Peyer's patch (tissue), 4 donors: Measurements from ENCODE around the gene COBL. TPM values are rescaled to one million over a fixed set of nuclear protein-coding genes. Genes with fewer than 3 reads are reported as not detected.

Experiments
- DNase-seq, 3 donors: peaks; one replicate each; pipeline ENCODE4 v3.0.0-alpha.2; 2017 to 2019
- H3K27ac ChIP-seq, 4 donors: fragments of 200-600 bp; sonication (generic); one replicate each; pipeline ENCODE4 v1.5.1; 2016 to 2019
- H3K27me3 ChIP-seq, 2 donors: fragments of 200-600 bp; sonication (generic); one replicate each; pipeline ENCODE4 v1.5.1; 2019
- H3K36me3 ChIP-seq, 3 donors: fragments of 200-600 bp; sonication (generic); one replicate each; pipeline ENCODE4 v1.5.1; 2016 to 2019
- H3K4me1 ChIP-seq, 4 donors: fragments of 200-600 bp; sonication (generic); one replicate each; pipeline ENCODE4 v1.5.1; 2016 to 2019
- H3K4me3 ChIP-seq, 4 donors: fragments of 200-600 bp; sonication (generic); 1 replicate in 3 of 4; 2 replicates in 1 of 4; pipeline ENCODE4 v1.5.1; 2016 to 2019; ENCODE audit warnings: mild to moderate bottlenecking in 1 of 4
- H3K9me3 ChIP-seq, 4 donors: fragments of 200-600 bp; sonication (generic); one replicate each; pipeline ENCODE4 v1.5.1; 2016 to 2019; ENCODE audit warnings: mild to moderate bottlenecking in 1 of 4
- POLR2A ChIP-seq, 2 donors: fragments of 450-650 bp; IDR thresholded peaks; one replicate each; pipeline ENCODE4 v1.5.1; 2017; ENCODE audit warnings: antibody characterized with exemption in 2 of 2, mild to moderate bottlenecking in 2 of 2, moderate library complexity in 2 of 2
- total RNA-seq, 4 donors: library from RNA; depleted of rRNA; stranded (reverse); fragments of >200 nt; gene quantifications; one replicate each; pipeline ENCODE4 v1.1.0, GENCODE V29; 2016
- TF ChIP-seq, protein P1 (sequence below), 6 experiments: fragments of 450-650 bp in 4 of 6; fragments of 200-600 bp in 2 of 6; sonication (generic) in 1 of 6; IDR thresholded peaks; one replicate each; pipeline ENCODE4 v1.5.1; 2017 to 2019; ENCODE audit warnings: antibody characterized with exemption in 6 of 6, mild to moderate bottlenecking in 3 of 6, moderate library complexity in 1 of 6

COBL gene
- total RNA-seq, 4 donors from 2014 or later = 25.6 to 129 (median 116) TPM

DNA sequence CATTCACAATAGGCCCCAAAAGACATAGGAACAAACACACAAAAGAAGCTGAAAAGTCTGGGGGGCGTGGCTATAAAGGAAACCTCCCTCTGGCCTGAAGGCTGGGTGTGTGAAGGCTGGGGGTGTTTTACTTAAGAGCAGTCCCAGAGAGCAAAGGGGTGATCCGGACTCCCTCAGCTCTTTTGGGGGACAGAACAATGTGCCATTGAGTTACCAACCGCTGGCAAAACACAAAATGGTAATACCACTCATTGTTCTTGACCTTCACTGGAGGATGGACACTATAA lies 189.0 kb downstream of the COBL start:
- no peak for TF ChIP-seq POLR2A (IDR thresholded peaks at IDR 0.05)
- TF ChIP-seq, protein P1, sequence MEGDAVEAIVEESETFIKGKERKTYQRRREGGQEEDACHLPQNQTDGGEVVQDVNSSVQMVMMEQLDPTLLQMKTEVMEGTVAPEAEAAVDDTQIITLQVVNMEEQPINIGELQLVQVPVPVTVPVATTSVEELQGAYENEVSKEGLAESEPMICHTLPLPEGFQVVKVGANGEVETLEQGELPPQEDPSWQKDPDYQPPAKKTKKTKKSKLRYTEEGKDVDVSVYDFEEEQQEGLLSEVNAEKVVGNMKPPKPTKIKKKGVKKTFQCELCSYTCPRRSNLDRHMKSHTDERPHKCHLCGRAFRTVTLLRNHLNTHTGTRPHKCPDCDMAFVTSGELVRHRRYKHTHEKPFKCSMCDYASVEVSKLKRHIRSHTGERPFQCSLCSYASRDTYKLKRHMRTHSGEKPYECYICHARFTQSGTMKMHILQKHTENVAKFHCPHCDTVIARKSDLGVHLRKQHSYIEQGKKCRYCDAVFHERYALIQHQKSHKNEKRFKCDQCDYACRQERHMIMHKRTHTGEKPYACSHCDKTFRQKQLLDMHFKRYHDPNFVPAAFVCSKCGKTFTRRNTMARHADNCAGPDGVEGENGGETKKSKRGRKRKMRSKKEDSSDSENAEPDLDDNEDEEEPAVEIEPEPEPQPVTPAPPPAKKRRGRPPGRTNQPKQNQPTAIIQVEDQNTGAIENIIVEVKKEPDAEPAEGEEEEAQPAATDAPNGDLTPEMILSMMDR (IDR thresholded peaks at IDR 0.05) = no peak
- no peak for DNase-seq
- H3K4me3 ChIP-seq = no peak overlapping the region
- H3K36me3 ChIP-seq = peaks cover 0 to 2% (median 0%) of the 10 kb centered on the region in 3 donors
- H3K27me3 ChIP-seq = no peaks in the 10 kb centered on the region
- H3K9me3 ChIP-seq = no peaks in the 10 kb centered on the region
- H3K4me1 ChIP-seq = no peaks in the 10 kb centered on the region
- no peak overlapping the region for H3K27ac ChIP-seq

DNA sequence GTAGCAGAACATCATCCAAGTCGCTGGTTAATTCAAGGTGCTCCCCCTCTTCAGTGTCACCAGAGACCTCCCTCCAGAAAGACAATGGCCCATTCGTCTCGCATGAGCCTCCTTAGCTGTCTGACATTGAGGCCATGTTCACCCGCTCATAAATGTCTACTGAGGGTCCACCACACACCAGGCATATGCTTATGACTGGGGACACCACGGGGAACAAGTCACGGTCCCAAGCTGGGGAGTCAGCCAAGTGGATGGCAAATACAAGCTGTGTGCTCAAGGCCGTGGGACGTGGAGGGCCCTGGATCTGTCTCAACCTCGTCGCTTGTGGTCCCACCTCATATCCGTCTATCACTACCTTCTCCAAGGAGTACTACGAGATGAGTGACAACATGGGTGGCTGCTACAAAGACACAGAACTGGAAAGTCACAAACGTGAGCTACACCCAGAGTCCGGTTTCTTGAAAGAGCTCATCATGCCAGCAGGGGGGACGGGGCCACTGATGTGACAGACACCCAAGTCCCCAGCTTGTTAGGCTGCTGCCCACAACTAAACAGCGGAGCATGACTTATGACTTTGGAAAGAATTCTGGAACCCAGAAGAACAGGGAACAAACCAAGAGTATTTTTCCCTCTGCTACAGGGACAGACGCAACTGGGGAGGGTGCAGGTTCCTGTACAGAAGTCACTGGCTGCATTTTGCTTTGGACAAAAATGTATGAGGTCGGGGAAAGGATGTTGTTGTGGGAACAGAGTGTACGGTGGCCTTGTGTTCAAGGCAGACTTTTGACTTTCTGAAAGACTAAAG lies 189.6 kb downstream of the COBL start:
- H3K4me3 ChIP-seq = no peak overlapping the region
- no peak overlapping the region for H3K27ac ChIP-seq
- H3K36me3 ChIP-seq = no peaks in the 10 kb centered on the region
- H3K4me1 ChIP-seq = no peaks in the 10 kb centered on the region
- TF ChIP-seq, protein P1 (IDR thresholded peaks at IDR 0.05) = no peak
- TF ChIP-seq POLR2A (IDR thresholded peaks at IDR 0.05) = no peak
- H3K27me3 ChIP-seq = no peaks in the 10 kb centered on the region
- DNase-seq = no peak
- no peaks in the 10 kb centered on the region for H3K9me3 ChIP-seq

DNA sequence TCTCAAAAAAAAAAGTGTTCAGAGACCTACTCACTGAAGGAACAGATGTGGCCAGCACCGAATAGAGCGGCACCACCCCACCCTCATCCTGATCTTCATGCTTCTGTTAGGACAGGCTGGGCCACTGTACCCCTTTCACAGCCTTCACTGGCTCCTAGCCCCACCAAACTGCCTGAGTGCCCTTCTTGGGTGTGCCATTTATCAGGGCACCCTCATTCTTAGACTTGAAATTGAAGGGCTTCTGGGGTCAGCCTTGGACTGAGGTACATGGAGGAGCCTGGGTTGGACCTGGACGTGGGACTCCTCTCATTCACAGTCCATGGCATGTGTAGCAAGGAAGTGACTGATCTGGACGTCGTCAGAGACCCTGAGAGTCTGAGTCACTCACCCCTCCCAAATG lies 190.3 kb downstream of the COBL start:
- Histone ChIP-seq H3K9me3 (no peaks in the 10 kb centered on the region), H3K4me1 (no peaks in the 10 kb centered on the region), H3K27me3 (no peaks in the 10 kb centered on the region), H3K27ac (no peak overlapping the region), H3K36me3 (no peaks in the 10 kb centered on the region), H3K4me3 (no peak overlapping the region)
- DNase-seq = no peak
- TF ChIP-seq POLR2A (IDR thresholded peaks at IDR 0.05) = no peak
- TF ChIP-seq, protein P1 (IDR thresholded peaks at IDR 0.05) = no peak

DNA sequence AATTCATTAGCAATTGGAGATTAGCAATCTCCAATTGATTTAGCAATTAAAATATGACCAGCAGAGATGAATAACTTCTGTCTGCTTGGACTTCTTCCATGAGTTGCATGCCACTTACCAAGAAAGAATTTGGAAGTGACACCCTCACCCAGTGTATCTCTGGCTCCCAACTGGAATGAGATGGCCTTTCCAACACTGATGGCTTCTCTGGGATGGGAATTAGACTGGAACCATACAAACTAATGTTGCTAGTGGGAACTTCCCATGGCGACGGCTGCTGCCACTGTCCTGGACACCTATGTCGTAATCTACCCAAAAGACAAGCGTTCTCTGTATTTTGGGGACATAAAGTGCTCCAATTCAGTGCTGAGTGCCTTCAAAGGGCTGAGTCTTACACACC lies 192.3 kb downstream of the COBL start:
- Histone ChIP-seq H3K27me3 (no peaks in the 10 kb centered on the region), H3K9me3 (no peaks in the 10 kb centered on the region), H3K4me1 (no peaks in the 10 kb centered on the region), H3K27ac (no peak overlapping the region), H3K36me3 (no peaks in the 10 kb centered on the region), H3K4me3 (no peak overlapping the region)
- TF ChIP-seq POLR2A (IDR thresholded peaks at IDR 0.05) = no peak
- TF ChIP-seq, protein P1 (IDR thresholded peaks at IDR 0.05) = no peak
- DNase-seq = no peak

DNA sequence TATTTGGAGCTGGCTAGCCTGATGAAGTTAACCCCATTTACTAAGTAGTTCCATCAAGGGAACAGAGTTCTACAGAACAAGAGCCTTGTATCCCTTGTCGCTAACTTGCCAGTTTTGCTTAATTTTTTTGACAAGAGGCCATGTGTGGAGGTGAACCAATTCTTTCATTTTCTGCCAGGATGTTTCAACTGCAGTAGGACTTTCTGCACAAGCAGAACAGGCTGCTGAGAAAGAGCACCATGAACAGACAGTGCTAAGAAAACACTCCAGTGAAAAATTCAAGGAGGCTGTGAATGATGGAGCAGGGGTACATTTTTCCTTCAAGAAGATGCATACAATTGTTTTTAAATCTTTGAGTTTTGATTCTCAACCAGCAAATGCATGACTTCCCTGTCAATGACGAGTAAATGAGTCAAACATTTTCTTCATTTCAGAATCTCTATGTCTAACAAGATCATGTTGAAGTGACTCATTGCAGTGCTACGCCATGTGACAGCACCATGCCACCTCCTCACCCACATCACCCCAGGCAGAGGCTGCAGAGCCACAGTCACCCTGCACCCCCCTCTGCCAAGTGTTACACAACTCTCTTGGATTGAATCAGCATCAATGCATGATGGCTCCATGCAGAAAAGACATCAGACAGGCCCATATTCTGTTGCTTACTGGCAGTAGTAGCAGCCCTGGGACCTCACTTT lies 193.1 kb downstream of the COBL start:
- no peaks in the 10 kb centered on the region for H3K9me3 ChIP-seq
- DNase-seq = no peak
- TF ChIP-seq, protein P1 (IDR thresholded peaks at IDR 0.05) = no peak
- TF ChIP-seq POLR2A (IDR thresholded peaks at IDR 0.05) = no peak
- no peak overlapping the region for H3K4me3 ChIP-seq
- H3K27me3 ChIP-seq = no peaks in the 10 kb centered on the region
- H3K27ac ChIP-seq = no peak overlapping the region
- H3K36me3 ChIP-seq = no peaks in the 10 kb centered on the region
- no peaks in the 10 kb centered on the region for H3K4me1 ChIP-seq
